Peyer's patch (tissue), 4 donors: Measurements from ENCODE around the gene KCNJ5.

Source experiments
- POLR2A ChIP-seq, 2 donors: fragments of 450-650 bp; IDR thresholded peaks; one replicate each; pipeline ENCODE4 v1.5.1; 2017; ENCODE audit warnings: antibody characterized with exemption in 2 of 2, mild to moderate bottlenecking in 2 of 2, moderate library complexity in 2 of 2
- TF ChIP-seq, protein P1 (sequence below), 6 experiments: fragments of 450-650 bp in 4 of 6; fragments of 200-600 bp in 2 of 6; sonication (generic) in 1 of 6; IDR thresholded peaks; one replicate each; pipeline ENCODE4 v1.5.1; 2017 to 2019; ENCODE audit warnings: antibody characterized with exemption in 6 of 6, mild to moderate bottlenecking in 3 of 6, moderate library complexity in 1 of 6

- no peak for TF ChIP-seq POLR2A (IDR thresholded peaks at IDR 0.05)
- TF ChIP-seq, protein P1, sequence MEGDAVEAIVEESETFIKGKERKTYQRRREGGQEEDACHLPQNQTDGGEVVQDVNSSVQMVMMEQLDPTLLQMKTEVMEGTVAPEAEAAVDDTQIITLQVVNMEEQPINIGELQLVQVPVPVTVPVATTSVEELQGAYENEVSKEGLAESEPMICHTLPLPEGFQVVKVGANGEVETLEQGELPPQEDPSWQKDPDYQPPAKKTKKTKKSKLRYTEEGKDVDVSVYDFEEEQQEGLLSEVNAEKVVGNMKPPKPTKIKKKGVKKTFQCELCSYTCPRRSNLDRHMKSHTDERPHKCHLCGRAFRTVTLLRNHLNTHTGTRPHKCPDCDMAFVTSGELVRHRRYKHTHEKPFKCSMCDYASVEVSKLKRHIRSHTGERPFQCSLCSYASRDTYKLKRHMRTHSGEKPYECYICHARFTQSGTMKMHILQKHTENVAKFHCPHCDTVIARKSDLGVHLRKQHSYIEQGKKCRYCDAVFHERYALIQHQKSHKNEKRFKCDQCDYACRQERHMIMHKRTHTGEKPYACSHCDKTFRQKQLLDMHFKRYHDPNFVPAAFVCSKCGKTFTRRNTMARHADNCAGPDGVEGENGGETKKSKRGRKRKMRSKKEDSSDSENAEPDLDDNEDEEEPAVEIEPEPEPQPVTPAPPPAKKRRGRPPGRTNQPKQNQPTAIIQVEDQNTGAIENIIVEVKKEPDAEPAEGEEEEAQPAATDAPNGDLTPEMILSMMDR (IDR thresholded peaks at IDR 0.05) = no peak
Observed at GRCh38 chr11:128852327-128853023, 38.7 kb upstream of the KCNJ5 start.
